ENCODE measurements around the gene TCERG1L.

GRCh38 chr10:131290781-131291180 lies 20.7 kb downstream of the TCERG1L start:
- TF ChIP-seq CTCF (IDR thresholded peaks at IDR 0.05) (no peak), RXRA (IDR thresholded peaks at IDR 0.05; ENCODE audit: borderline replicate concordance, low read depth) (no peak)
